RWPE2 (cell line): Measurements from ENCODE around the gene DNAAF2.
A peak's percentile ranks its signal among the peaks of the same experiment; 100 is the strongest.

Experiments used
- ATAC-seq: fragments of 200-7000 bp; cut with Tn5 transposase; 3 replicates; pipeline ENCODE4 v1.9.1; 2021; ENCODE audit warnings: low read depth
- DNase-seq: peaks from one replicate; pipeline ENCODE4 v3.0.0-alpha.2; 2020; ENCODE audit warnings: low spot score
- H3K27ac ChIP-seq: fragments of 450-650 bp; 2 replicates; pipeline ENCODE4 v1.5.1; 2017; ENCODE audit warnings: mild to moderate bottlenecking; ENCODE audit not compliant: poor library complexity, severe bottlenecking
- H3K27me3 ChIP-seq: fragments of 250-450 bp; sonication (Bioruptor Pico); 2 replicates; pipeline ENCODE4 v1.5.1; 2021; ENCODE audit warnings: mild to moderate bottlenecking, moderate library complexity; ENCODE audit not compliant: insufficient read depth, poor library complexity, severe bottlenecking
- H3K36me3 ChIP-seq: fragments of 250-450 bp; sonication (Bioruptor Pico); 2 replicates; pipeline ENCODE4 v1.5.1; 2020; ENCODE audit warnings: low read depth, mild to moderate bottlenecking, moderate library complexity
- H3K4me1 ChIP-seq: fragments of 250-450 bp; sonication (Bioruptor Pico); 2 replicates; pipeline ENCODE4 v1.5.1; 2021; ENCODE audit warnings: mild to moderate bottlenecking, moderate library complexity; ENCODE audit not compliant: insufficient read depth, poor library complexity, severe bottlenecking
- H3K4me3 ChIP-seq: fragments of 250-450 bp; sonication (Bioruptor Pico); 2 replicates; pipeline ENCODE4 v1.5.1; 2021; ENCODE audit warnings: mild to moderate bottlenecking, moderate library complexity; ENCODE audit not compliant: severe bottlenecking
- H3K9me3 ChIP-seq: fragments of 250-450 bp; sonication (Bioruptor Pico); 2 replicates; pipeline ENCODE4 v1.5.1; 2021; ENCODE audit warnings: mild to moderate bottlenecking, moderate library complexity; ENCODE audit not compliant: severe bottlenecking
- TF ChIP-seq, protein P1 (sequence below): fragments of 450-650 bp; IDR thresholded peaks from one replicate; pipeline ENCODE4 v1.5.1; 2017; ENCODE audit warnings: mild to moderate bottlenecking, moderate library complexity; ENCODE audit not compliant: poor library complexity, severe bottlenecking

The DNAAF2 gene

GRCh38 chr14:49583629-49584028 is 51.4 kb downstream of the DNAAF2 start:
- peaks cover 61% of the 10 kb centered on the region for H3K36me3 ChIP-seq
- H3K9me3 ChIP-seq, result no peaks in the 10 kb centered on the region
- DNase-seq (no peak), ATAC-seq (no peak)
- no peak overlapping the region for H3K4me3 ChIP-seq
- H3K27me3 ChIP-seq, result no peaks in the 10 kb centered on the region
- TF ChIP-seq, protein P1, sequence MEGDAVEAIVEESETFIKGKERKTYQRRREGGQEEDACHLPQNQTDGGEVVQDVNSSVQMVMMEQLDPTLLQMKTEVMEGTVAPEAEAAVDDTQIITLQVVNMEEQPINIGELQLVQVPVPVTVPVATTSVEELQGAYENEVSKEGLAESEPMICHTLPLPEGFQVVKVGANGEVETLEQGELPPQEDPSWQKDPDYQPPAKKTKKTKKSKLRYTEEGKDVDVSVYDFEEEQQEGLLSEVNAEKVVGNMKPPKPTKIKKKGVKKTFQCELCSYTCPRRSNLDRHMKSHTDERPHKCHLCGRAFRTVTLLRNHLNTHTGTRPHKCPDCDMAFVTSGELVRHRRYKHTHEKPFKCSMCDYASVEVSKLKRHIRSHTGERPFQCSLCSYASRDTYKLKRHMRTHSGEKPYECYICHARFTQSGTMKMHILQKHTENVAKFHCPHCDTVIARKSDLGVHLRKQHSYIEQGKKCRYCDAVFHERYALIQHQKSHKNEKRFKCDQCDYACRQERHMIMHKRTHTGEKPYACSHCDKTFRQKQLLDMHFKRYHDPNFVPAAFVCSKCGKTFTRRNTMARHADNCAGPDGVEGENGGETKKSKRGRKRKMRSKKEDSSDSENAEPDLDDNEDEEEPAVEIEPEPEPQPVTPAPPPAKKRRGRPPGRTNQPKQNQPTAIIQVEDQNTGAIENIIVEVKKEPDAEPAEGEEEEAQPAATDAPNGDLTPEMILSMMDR, result no peak
- peaks cover 25% of the 10 kb centered on the region for H3K4me1 ChIP-seq
- H3K27ac ChIP-seq, result peak overlapping the region; percentile 71

GRCh38 chr14:49582113-49582977 is 52.7 kb downstream of the DNAAF2 start:
- no peak for DNase-seq
- TF ChIP-seq, protein P1, result no peak
- H3K27me3 ChIP-seq, result no peaks in the 10 kb centered on the region
- peaks cover 25% of the 10 kb centered on the region for H3K4me1 ChIP-seq
- H3K27ac ChIP-seq, result peak overlapping the region; percentile 12
- no peak for ATAC-seq
- no peak overlapping the region for H3K4me3 ChIP-seq
- no peaks in the 10 kb centered on the region for H3K9me3 ChIP-seq
- H3K36me3 ChIP-seq, result peaks cover 70% of the 10 kb centered on the region

- H3K36me3 ChIP-seq, result peaks cover 79% of the 10 kb centered on the region
- ATAC-seq, result no peak
These were observed 53.6 kb downstream of the DNAAF2 start for GRCh38 chr14:49581209-49582112.

GRCh38 chr14:49579841-49580240 is 55.2 kb downstream of the DNAAF2 start:
- Histone ChIP-seq H3K36me3 (peaks cover 75% of the 10 kb centered on the region), H3K4me3 (no peak overlapping the region), H3K27me3 (no peaks in the 10 kb centered on the region), H3K9me3 (no peaks in the 10 kb centered on the region), H3K4me1 (peaks cover 22% of the 10 kb centered on the region), H3K27ac (no peak overlapping the region)
- ATAC-seq (no peak), DNase-seq (no peak)
- TF ChIP-seq, protein P1, result no peak

More at GRCh38 chr14:49581209-49582112, 53.6 kb downstream of the DNAAF2 start:
- no peaks in the 10 kb centered on the region for H3K27me3 ChIP-seq
- peaks cover 22% of the 10 kb centered on the region for H3K4me1 ChIP-seq
- DNase-seq, result no peak
- TF ChIP-seq, protein P1, result no peak
- peak overlapping the region; percentile 12 for H3K27ac ChIP-seq
- no peak overlapping the region for H3K4me3 ChIP-seq
- no peaks in the 10 kb centered on the region for H3K9me3 ChIP-seq
